ENCODE data around the gene CTSL.

CTSL gene

GRCh38 chr9:87760529-87760928 lies 34.6 kb downstream of the CTSL start:
- Histone ChIP-seq H3K27me3 (ENCODE audit: control insufficient read depth, low read length) (no peaks in the 10 kb centered on the region), H3K36me3 (ENCODE audit: control insufficient read depth, low read length) (no peaks in the 10 kb centered on the region), H4K20me1 (ENCODE audit: control insufficient read depth, insufficient read depth, low read depth, low read length) (no peaks in the 10 kb centered on the region), H3K9me2 (replicated peaks; ENCODE audit: control insufficient read depth, low read length) (no peaks in the 10 kb centered on the region), H3K27ac (ENCODE audit: low read depth, low read length) (no peak overlapping the region), H3K4me3 (ENCODE audit: low read length) (no peak overlapping the region), H3K4me1 (ENCODE audit: control insufficient read depth, low read length) (no peaks in the 10 kb centered on the region), H3K9me3 (ENCODE audit: control insufficient read depth, insufficient read depth, low read length) (no peaks in the 10 kb centered on the region), H3F3A (ENCODE audit: control insufficient read depth, insufficient read depth) (no peaks in the 10 kb centered on the region), H3K79me2 (ENCODE audit: control insufficient read depth, low read length) (no peaks in the 10 kb centered on the region), H3K4me2 (ENCODE audit: low read length) (no peak overlapping the region)
- TF ChIP-seq EZH2phosphoT487 (IDR thresholded peaks at IDR 0.05; ENCODE audit: borderline replicate concordance, low read length) (no peak), CTCF (IDR thresholded peaks at IDR 0.05; ENCODE audit: low read depth, low read length, poor library complexity, severe bottlenecking) (no peak)

- Histone ChIP-seq H3K27me3 (ENCODE audit: control insufficient read depth, low read length) (no peaks in the 10 kb centered on the region), H3K9me2 (replicated peaks; ENCODE audit: control insufficient read depth, low read length) (no peaks in the 10 kb centered on the region), H3K4me3 (ENCODE audit: low read length) (no peak overlapping the region), H3K4me1 (ENCODE audit: control insufficient read depth, low read length) (no peaks in the 10 kb centered on the region), H3K79me2 (ENCODE audit: control insufficient read depth, low read length) (no peaks in the 10 kb centered on the region), H3K9me3 (ENCODE audit: control insufficient read depth, insufficient read depth, low read length) (no peaks in the 10 kb centered on the region), H3K36me3 (ENCODE audit: control insufficient read depth, low read length) (no peaks in the 10 kb centered on the region), H3K27ac (ENCODE audit: low read depth, low read length) (no peak overlapping the region), H3K4me2 (ENCODE audit: low read length) (no peak overlapping the region), H3F3A (ENCODE audit: control insufficient read depth, insufficient read depth) (no peaks in the 10 kb centered on the region), H4K20me1 (ENCODE audit: control insufficient read depth, insufficient read depth, low read depth, low read length) (no peaks in the 10 kb centered on the region)
- TF ChIP-seq EZH2phosphoT487 (IDR thresholded peaks at IDR 0.05; ENCODE audit: borderline replicate concordance, low read length) (no peak), CTCF (IDR thresholded peaks at IDR 0.05; ENCODE audit: low read depth, low read length, poor library complexity, severe bottlenecking) (no peak)
Observed at GRCh38 chr9:87763286-87763685, 37.4 kb downstream of the CTSL start.

GRCh38 chr9:87765521-87765920 lies 39.6 kb downstream of the CTSL start:
- H3F3A ChIP-seq (ENCODE audit: control insufficient read depth, insufficient read depth) = no peaks in the 10 kb centered on the region
- no peaks in the 10 kb centered on the region for H3K27me3 ChIP-seq (ENCODE audit: control insufficient read depth, low read length)
- no peaks in the 10 kb centered on the region for H3K4me1 ChIP-seq (ENCODE audit: control insufficient read depth, low read length)
- no peak overlapping the region for H3K27ac ChIP-seq (ENCODE audit: low read depth, low read length)
- no peaks in the 10 kb centered on the region for H3K79me2 ChIP-seq (ENCODE audit: control insufficient read depth, low read length)
- H3K9me2 ChIP-seq (replicated peaks; ENCODE audit: control insufficient read depth, low read length) = no peaks in the 10 kb centered on the region
- H4K20me1 ChIP-seq (ENCODE audit: control insufficient read depth, insufficient read depth, low read depth, low read length) = no peaks in the 10 kb centered on the region
- no peak overlapping the region for H3K4me3 ChIP-seq (ENCODE audit: low read length)
- no peaks in the 10 kb centered on the region for H3K36me3 ChIP-seq (ENCODE audit: control insufficient read depth, low read length)
- no peaks in the 10 kb centered on the region for H3K9me3 ChIP-seq (ENCODE audit: control insufficient read depth, insufficient read depth, low read length)
- TF ChIP-seq EZH2phosphoT487 (IDR thresholded peaks at IDR 0.05; ENCODE audit: borderline replicate concordance, low read length) = no peak
- no peak for TF ChIP-seq CTCF (IDR thresholded peaks at IDR 0.05; ENCODE audit: low read depth, low read length, poor library complexity, severe bottlenecking)
- no peak overlapping the region for H3K4me2 ChIP-seq (ENCODE audit: low read length)

GRCh38 chr9:87766697-87767096 lies 40.8 kb downstream of the CTSL start:
- no peak for TF ChIP-seq CTCF (IDR thresholded peaks at IDR 0.05; ENCODE audit: low read depth, low read length, poor library complexity, severe bottlenecking)
- H3K27ac ChIP-seq (ENCODE audit: low read depth, low read length) = no peak overlapping the region
- H3F3A ChIP-seq (ENCODE audit: control insufficient read depth, insufficient read depth) = no peaks in the 10 kb centered on the region
- no peaks in the 10 kb centered on the region for H4K20me1 ChIP-seq (ENCODE audit: control insufficient read depth, insufficient read depth, low read depth, low read length)
- H3K4me3 ChIP-seq (ENCODE audit: low read length) = no peak overlapping the region
- H3K36me3 ChIP-seq (ENCODE audit: control insufficient read depth, low read length) = no peaks in the 10 kb centered on the region
- H3K9me2 ChIP-seq (replicated peaks; ENCODE audit: control insufficient read depth, low read length) = no peaks in the 10 kb centered on the region
- no peaks in the 10 kb centered on the region for H3K9me3 ChIP-seq (ENCODE audit: control insufficient read depth, insufficient read depth, low read length)
- no peaks in the 10 kb centered on the region for H3K4me1 ChIP-seq (ENCODE audit: control insufficient read depth, low read length)
- no peak overlapping the region for H3K4me2 ChIP-seq (ENCODE audit: low read length)
- H3K79me2 ChIP-seq (ENCODE audit: control insufficient read depth, low read length) = no peaks in the 10 kb centered on the region
- no peaks in the 10 kb centered on the region for H3K27me3 ChIP-seq (ENCODE audit: control insufficient read depth, low read length)

Measured in DOHH2 (cell line).